ENCODE results near the gene PPP1R26.
"Not testable (repeated sequence)": the region's sequence is repeated elsewhere in the genome, so short reads cannot be mapped to it uniquely, and the experiment has no call there.

PPP1R26 gene

DNA sequence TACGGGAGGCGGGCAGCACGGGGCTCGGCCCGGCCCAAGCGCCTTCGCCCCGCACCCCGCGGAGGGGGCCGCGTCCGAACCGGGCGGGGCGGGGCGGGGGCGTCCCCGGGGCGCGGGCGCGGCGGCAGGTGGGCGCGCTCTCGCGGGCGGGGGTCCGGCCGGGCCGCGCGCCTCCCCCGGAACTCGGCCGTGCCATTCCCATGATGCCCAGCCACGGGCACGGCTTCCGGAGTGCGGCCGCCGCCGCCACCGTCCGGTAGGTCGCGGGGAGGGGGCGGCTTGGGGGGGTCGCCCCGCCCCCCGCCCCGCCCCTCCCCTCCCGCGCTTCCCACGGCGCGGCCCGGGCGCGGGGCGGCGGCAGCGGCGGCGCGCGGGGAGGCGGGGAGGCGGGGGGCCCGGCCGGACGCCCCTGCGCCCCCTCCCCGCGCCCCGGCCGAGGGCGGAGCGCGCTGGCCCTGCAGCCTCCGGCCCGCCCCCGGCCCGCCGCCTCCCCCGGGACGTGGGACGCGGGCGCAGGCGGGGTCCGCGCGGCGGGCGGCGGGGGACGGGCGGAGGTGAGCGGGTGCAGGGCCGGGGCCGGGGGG, at the start of gene PPP1R26:
TSS of gene PPP1R26 (plus strand) at position 314 of the 584 bp plus-strand sequence. CDS start 4,729 bp downstream, outside the sequence.
- Mint-ChIP-seq H3K9me3 (no peaks in the 10 kb centered on the region), H3K4me1 (ENCODE audit: low read depth) (peaks cover 4% of the 10 kb centered on the region), H3K4me3 (peak within 1 kb of the TSS; percentile 78), H3K27ac (peak within 1 kb of the TSS; percentile 64), H3K27me3 (peaks cover 68% of the 10 kb centered on the region), H3K36me3 (ENCODE audit: low read depth) (no peaks in the 10 kb centered on the region)
- no peak for DNase-seq

GRCh38 chr9:135437259-135437658, 42.3 kb upstream of the PPP1R26 start:
- Mint-ChIP-seq H3K4me1 (ENCODE audit: low read depth) (peaks cover 1% of the 10 kb centered on the region), H3K27me3 (peaks cover 38% of the 10 kb centered on the region), H3K4me3 (no peak overlapping the region), H3K27ac (no peak overlapping the region), H3K9me3 (peaks cover 2% of the 10 kb centered on the region), H3K36me3 (ENCODE audit: low read depth) (no peaks in the 10 kb centered on the region)
- no peak for DNase-seq

- H3K9me3 Mint-ChIP-seq; H3K4me3 Mint-ChIP-seq; H3K27ac Mint-ChIP-seq; H3K36me3 Mint-ChIP-seq (ENCODE audit: low read depth); H3K4me1 Mint-ChIP-seq (ENCODE audit: low read depth); DNase-seq: not testable (repeated sequence)
- peaks cover 34% of the 10 kb centered on the region for H3K27me3 Mint-ChIP-seq
Observed at GRCh38 chr9:135437696-135438095, 41.9 kb upstream of the PPP1R26 start.

DNA sequence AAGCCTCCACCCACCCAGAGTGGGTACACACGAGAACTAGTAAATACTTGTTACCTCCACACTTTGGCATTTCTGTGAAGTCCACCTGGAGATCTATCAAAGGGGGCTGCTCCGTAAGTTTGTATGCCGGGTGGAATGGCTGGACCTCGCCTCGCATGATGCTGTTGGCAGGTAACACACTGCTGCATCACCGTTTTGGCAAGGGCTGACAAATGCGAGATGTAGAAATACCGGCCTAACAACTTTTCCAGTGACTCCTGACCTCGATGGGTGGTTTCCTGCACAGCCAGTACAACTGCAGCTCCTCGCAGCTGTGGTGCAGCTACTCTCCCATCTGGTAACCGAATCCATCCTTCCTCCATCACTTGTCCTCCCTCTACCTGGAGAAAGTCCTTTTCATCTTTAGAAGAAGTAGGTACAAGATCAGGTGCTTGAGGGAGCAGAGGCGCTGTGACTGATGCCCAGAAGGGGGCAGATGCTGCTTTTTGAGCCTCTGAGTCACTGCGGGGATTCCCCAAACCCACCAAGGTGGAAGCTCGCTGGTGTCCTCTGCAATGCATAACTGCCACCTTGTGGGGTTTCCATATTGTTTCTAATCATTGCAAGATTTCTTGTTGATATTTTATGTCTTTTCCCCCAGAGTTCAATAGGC, 40.9 kb upstream of the PPP1R26 start:
- H3K4me1 Mint-ChIP-seq (ENCODE audit: low read depth); H3K4me3 Mint-ChIP-seq; H3K9me3 Mint-ChIP-seq; H3K27ac Mint-ChIP-seq; H3K36me3 Mint-ChIP-seq (ENCODE audit: low read depth): not testable (repeated sequence)
- H3K27me3 Mint-ChIP-seq: peaks cover 39% of the 10 kb centered on the region
- peak; percentile 61 for DNase-seq

DNA sequence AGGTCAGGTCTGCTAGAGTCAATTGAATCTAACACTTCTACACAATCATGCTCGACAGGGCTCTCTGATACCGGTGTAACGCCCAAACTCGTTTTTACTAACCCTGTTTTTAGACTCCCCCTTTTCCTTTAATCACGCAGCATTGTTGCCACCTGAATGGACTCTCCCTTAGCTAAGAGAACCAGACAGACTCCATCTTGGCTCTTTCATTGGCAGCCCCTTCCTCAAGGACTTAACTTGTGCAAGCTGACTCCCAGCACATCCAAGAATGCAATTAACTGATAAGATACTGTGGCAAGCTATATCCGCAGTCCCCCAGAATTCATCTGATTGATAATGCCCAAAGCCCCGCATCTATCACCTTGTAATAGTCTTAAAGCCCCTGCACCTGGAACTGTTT, 40.1 kb upstream of the PPP1R26 start:
- peaks cover 45% of the 10 kb centered on the region for H3K27me3 Mint-ChIP-seq
- not testable (repeated sequence) for H3K36me3 Mint-ChIP-seq (ENCODE audit: low read depth); H3K9me3 Mint-ChIP-seq; H3K4me3 Mint-ChIP-seq; H3K27ac Mint-ChIP-seq; DNase-seq; H3K4me1 Mint-ChIP-seq (ENCODE audit: low read depth)

- Mint-ChIP-seq H3K4me3 (no peak overlapping the region), H3K36me3 (ENCODE audit: low read depth) (no peaks in the 10 kb centered on the region), H3K27me3 (peaks cover 45% of the 10 kb centered on the region), H3K9me3 (peaks cover 2% of the 10 kb centered on the region), H3K27ac (no peak overlapping the region), H3K4me1 (ENCODE audit: low read depth) (peaks cover 1% of the 10 kb centered on the region)
- DNase-seq: no peak
Observed at GRCh38 chr9:135439916-135440315, 39.7 kb upstream of the PPP1R26 start.

DNA sequence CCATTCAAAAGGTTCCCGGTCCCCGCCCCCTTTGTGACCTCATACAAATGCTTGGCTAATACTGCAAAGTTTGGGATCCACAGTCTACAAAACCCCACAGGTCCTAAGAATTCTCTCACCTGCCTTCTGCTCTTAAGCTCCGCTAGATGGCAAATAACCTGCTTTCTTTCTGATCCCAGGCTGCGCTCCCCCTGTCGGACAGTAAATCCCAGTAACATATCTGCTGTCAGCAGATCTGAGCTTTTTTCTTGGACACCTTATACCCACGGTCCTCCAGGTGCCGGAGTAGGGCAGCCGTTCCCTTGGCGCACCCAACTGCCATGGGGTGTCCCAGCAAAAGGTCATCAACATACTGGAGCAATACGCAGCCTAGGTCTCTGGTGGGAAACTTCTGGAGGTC, 39.0 kb upstream of the PPP1R26 start:
- Mint-ChIP-seq H3K27ac (no peak overlapping the region), H3K27me3 (peaks cover 42% of the 10 kb centered on the region), H3K4me1 (ENCODE audit: low read depth) (peaks cover 1% of the 10 kb centered on the region), H3K9me3 (peaks cover 2% of the 10 kb centered on the region), H3K36me3 (ENCODE audit: low read depth) (no peaks in the 10 kb centered on the region), H3K4me3 (no peak overlapping the region)
- DNase-seq: no peak

DNA sequence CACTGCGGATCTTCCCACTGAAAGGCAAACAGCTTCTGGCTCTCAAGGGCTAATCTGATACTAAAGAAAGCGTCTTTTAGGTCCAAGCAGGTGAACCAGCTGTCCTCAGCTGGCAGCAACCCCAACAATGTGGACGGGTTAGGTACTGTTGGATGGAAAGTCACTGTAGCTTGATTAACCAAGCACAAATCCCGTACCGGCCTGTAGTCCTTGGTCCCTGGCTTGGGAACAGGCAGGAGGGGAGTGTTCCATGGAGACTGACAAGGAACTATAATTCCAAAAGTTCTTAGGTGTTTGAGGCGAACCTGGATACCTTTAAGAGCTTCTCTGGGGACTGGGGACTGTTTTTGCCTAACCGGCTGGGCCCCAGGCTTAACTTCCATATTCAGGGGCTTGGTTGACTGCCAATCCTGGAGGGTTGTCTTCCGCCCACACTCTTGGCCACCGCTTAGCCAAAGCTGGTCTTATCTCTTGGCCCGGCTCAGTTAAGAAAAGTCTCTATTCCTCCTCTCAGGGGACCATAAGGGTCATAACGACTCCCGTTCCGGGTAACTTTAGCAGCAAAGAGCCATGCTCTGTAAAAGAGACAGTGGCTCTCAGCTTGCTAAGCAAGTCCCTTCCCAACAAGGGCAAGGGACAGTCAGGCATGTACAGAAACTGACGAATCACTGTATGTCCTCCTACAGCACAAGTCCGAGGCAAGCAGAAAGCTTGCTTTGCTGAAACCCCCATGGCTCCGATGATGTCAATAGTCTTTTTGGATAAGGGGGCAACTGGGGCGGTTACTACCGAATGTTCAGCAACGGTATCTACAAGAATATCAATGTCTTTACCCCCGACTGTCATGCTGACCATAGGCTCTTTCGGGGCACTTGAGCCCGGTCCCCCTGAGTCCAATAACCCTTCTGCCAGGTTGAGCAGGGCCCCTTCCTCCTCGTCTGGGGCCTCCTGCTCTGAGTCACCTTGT, 38.2 kb upstream of the PPP1R26 start:
- H3K4me1 Mint-ChIP-seq (ENCODE audit: low read depth); H3K9me3 Mint-ChIP-seq: not testable (repeated sequence)

GRCh38 chr9:135442075-135442474, 37.5 kb upstream of the PPP1R26 start:
- Mint-ChIP-seq H3K27me3 (peaks cover 40% of the 10 kb centered on the region), H3K4me3 (no peak overlapping the region), H3K27ac (no peak overlapping the region), H3K36me3 (ENCODE audit: low read depth) (no peaks in the 10 kb centered on the region), H3K4me1 (ENCODE audit: low read depth) (peaks cover 1% of the 10 kb centered on the region), H3K9me3 (no peaks in the 10 kb centered on the region)
- no peak for DNase-seq

More for the DNA sequence above, 38.2 kb upstream of the PPP1R26 start:
- peaks cover 40% of the 10 kb centered on the region for H3K27me3 Mint-ChIP-seq
- not testable (repeated sequence) for H3K4me3 Mint-ChIP-seq; H3K36me3 Mint-ChIP-seq (ENCODE audit: low read depth); DNase-seq; H3K27ac Mint-ChIP-seq

DNA sequence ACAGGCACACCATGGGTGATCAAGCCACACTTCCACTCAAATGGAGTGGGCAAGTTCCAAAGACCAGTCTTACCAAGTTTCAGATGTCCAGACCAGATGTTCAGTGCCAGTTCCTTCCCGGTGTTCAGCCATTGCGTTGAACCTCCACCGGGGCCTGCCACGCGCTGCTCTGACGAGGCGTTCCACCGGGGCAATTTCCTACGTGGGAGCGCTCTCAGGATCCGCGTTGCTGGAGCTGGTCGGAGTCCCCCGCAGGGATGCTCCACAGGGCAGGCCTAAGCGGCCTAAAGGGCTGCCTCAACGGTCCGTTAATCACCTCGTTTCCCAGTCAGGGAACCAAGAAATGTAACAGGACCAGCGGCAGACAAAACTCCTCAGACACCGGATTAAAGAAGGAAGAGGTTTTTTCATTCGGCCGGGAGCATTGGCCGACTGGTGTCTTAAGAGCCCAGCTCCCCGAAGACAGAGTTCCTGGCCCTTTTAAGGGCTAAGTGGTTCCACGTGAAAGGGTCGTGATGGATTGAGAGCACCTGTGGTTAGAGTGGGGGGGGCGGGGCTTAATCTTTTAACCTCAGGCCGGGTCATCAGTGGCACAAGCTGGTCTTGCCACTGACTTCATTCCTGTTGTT, 35.7 kb upstream of the PPP1R26 start:
- Mint-ChIP-seq H3K4me3 (no peak overlapping the region), H3K27me3 (peaks cover 36% of the 10 kb centered on the region), H3K9me3 (no peaks in the 10 kb centered on the region), H3K36me3 (ENCODE audit: low read depth) (no peaks in the 10 kb centered on the region), H3K4me1 (ENCODE audit: low read depth) (peaks cover 1% of the 10 kb centered on the region), H3K27ac (no peak overlapping the region)
- DNase-seq: no peak

- Mint-ChIP-seq H3K4me3 (no peak overlapping the region), H3K9me3 (no peaks in the 10 kb centered on the region), H3K27ac (no peak overlapping the region), H3K4me1 (ENCODE audit: low read depth) (no peaks in the 10 kb centered on the region), H3K27me3 (peaks cover 23% of the 10 kb centered on the region), H3K36me3 (ENCODE audit: low read depth) (no peaks in the 10 kb centered on the region)
- no peak for DNase-seq
Observed at GRCh38 chr9:135447126-135447525, 32.5 kb upstream of the PPP1R26 start.

DNA sequence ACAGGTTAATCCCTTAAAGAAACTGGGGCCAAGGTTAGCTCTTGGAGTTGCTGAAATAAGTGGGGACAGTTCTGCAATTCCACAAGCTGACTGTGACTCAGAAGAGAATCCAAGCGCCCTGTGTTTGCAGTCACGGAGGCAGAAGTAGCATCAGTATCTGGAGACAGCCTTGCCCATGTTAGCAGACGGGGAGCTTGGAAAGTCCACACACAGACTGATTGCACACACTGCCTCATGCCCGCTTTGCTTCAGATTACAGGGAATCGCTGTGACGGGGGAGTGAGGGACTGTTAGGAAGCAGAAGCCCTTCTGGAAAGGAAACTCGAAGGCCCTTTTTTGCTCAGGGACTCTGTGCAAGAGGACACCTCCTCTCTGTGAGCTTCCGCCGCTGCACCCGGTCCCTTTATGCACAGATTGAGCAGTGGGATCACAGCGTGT, 30.9 kb upstream of the PPP1R26 start:
- H3K27ac Mint-ChIP-seq: no peak overlapping the region
- H3K36me3 Mint-ChIP-seq (ENCODE audit: low read depth): no peaks in the 10 kb centered on the region
- DNase-seq: no peak
- H3K27me3 Mint-ChIP-seq: peaks cover 15% of the 10 kb centered on the region
- H3K4me1 Mint-ChIP-seq (ENCODE audit: low read depth): no peaks in the 10 kb centered on the region
- H3K4me3 Mint-ChIP-seq: no peak overlapping the region
- H3K9me3 Mint-ChIP-seq: no peaks in the 10 kb centered on the region

GRCh38 chr9:135449532-135449931, 30.1 kb upstream of the PPP1R26 start:
- H3K27me3 Mint-ChIP-seq; H3K36me3 Mint-ChIP-seq (ENCODE audit: low read depth); H3K27ac Mint-ChIP-seq; H3K9me3 Mint-ChIP-seq; H3K4me1 Mint-ChIP-seq (ENCODE audit: low read depth); DNase-seq; H3K4me3 Mint-ChIP-seq: not testable (repeated sequence)

GRCh38 chr9:135450956-135451355, 28.6 kb upstream of the PPP1R26 start:
- Mint-ChIP-seq H3K27me3 (peaks cover 10% of the 10 kb centered on the region), H3K9me3 (no peaks in the 10 kb centered on the region), H3K36me3 (ENCODE audit: low read depth) (no peaks in the 10 kb centered on the region), H3K27ac (no peak overlapping the region), H3K4me1 (ENCODE audit: low read depth) (no peaks in the 10 kb centered on the region), H3K4me3 (no peak overlapping the region)
- no peak for DNase-seq
